SK-N-SH (cell line): ENCODE measurements around the gene RASA1. TPM values are rescaled to one million over a fixed set of nuclear protein-coding genes. Genes with fewer than 3 reads are reported as not detected.

Experiments used
- CTCF ChIA-PET: fragments of 300-600, 350-600 bp; formaldehyde crosslinking; extraction: SDS; loops from one replicate; lab custom pipeline; 2021; lab: Yijun Ruan, JAX
- POLR2A ChIA-PET: fragments of 350-600 bp; sonication (Branson Sonifier 250); formaldehyde crosslinking; extraction: SDS; loops from one replicate; lab custom pipeline; 2020; ENCODE audit warnings: antibody characterized with exemption, inconsistent platforms; lab: Yijun Ruan, JAX
- DNase-seq: peaks from one replicate; pipeline ENCODE4 v3.0.0; 2012
- H2AFZ ChIP-seq: fragments of 200-600 bp; sonication (generic); 2 replicates; pipeline ENCODE4 v1.8.1; 2016; ENCODE audit warnings: antibody characterized with exemption, mild to moderate bottlenecking, low read depth
- H3F3A ChIP-seq: fragments of 200-600 bp; sonication (generic); replicated peaks from 2 replicates; pipeline ENCODE3; 2016; ENCODE audit warnings: antibody characterized with exemption, mild to moderate bottlenecking; ENCODE audit not compliant: insufficient read depth
- H3K27ac ChIP-seq, 2 experiments: fragments of 200-500 bp in 1 of 2; fragments of 200-600 bp in 1 of 2; sonication (Bioruptor generic) in 1 of 2; sonication (generic), shearing (Covaris generic) in 1 of 2; 2 replicates each; pipeline versions ENCODE4 v1.5.1 to v1.6.1; 2014 to 2016; ENCODE audit warnings: low read depth in 2 of 2, inconsistent platforms in 1 of 2, low read length in 1 of 2, mild to moderate bottlenecking in 1 of 2, mixed read lengths in 1 of 2
- H3K27me3 ChIP-seq: fragments of 200-600 bp; sonication (generic), shearing (Covaris generic); 2 replicates; pipeline ENCODE4 v1.6.1; 2016; ENCODE audit warnings: mixed run types; ENCODE audit not compliant: insufficient read depth
- H3K36me3 ChIP-seq, 2 experiments: fragments of 200-500 bp in 1 of 2; fragments of 200-600 bp in 1 of 2; sonication (Bioruptor generic) in 1 of 2; sonication (generic) in 1 of 2; replicated peaks in 1 of 2; 2 replicates each; pipeline versions ENCODE3 to v1.5.1; 2014 to 2016; ENCODE audit warnings: low read length in 1 of 2, mild to moderate bottlenecking in 1 of 2; ENCODE audit not compliant: insufficient read depth in 2 of 2, control insufficient read depth in 1 of 2
- H3K4me1 ChIP-seq, 2 experiments: fragments of 200-500 bp in 1 of 2; fragments of 200-600 bp in 1 of 2; sonication (Bioruptor generic) in 1 of 2; sonication (generic), shearing (Covaris generic) in 1 of 2; 2 replicates each; pipeline versions ENCODE4 v1.5.1 to v1.6.1; 2014 to 2016; ENCODE audit warnings: low read depth in 1 of 2, low read length in 1 of 2, mixed run types in 1 of 2; ENCODE audit not compliant: insufficient read depth in 2 of 2, control insufficient read depth in 1 of 2
- H3K4me2 ChIP-seq: fragments of 200-600 bp; sonication (generic), shearing (Covaris generic); 2 replicates; pipeline ENCODE4 v1.6.1; 2017; ENCODE audit warnings: mixed run types
- H3K4me3 ChIP-seq, 2 experiments: fragments of 200-500 bp in 1 of 2; fragments of 200-600 bp in 1 of 2; sonication (Bioruptor generic) in 1 of 2; sonication (generic), shearing (Covaris generic) in 1 of 2; 2 replicates each; pipeline versions ENCODE4 v1.5.1 to v1.8.1; 2014 to 2016; ENCODE audit warnings: low read depth in 2 of 2, inconsistent platforms in 1 of 2, low read length in 1 of 2, mild to moderate bottlenecking in 1 of 2, mixed read lengths in 1 of 2, moderate library complexity in 1 of 2
- H3K79me2 ChIP-seq: fragments of 200-600 bp; sonication (generic); 2 replicates; pipeline ENCODE4 v1.8.1; 2017; ENCODE audit warnings: mild to moderate bottlenecking; ENCODE audit not compliant: insufficient read depth
- H3K9ac ChIP-seq: fragments of 200-600 bp; sonication (generic); 2 replicates; pipeline ENCODE4 v1.6.1; 2017; ENCODE audit warnings: mixed run types
- H3K9me2 ChIP-seq: fragments of 200-600 bp; sonication (generic); 2 replicates; pipeline ENCODE4 v1.6.1; 2017; ENCODE audit warnings: mixed run types
- H3K9me3 ChIP-seq: fragments of 200-600 bp; sonication (generic); 2 replicates; pipeline ENCODE4 v1.6.1; 2017; ENCODE audit warnings: mixed run types, mild to moderate bottlenecking, moderate library complexity
- H4K20me1 ChIP-seq: fragments of 200-600 bp; sonication (generic); 2 replicates; pipeline ENCODE4 v1.6.1; 2017; ENCODE audit warnings: mild to moderate bottlenecking, mixed run types; ENCODE audit not compliant: insufficient read depth
- CHD2 ChIP-seq: fragments of 150-350 bp; IDR thresholded peaks from 2 replicates; pipeline ENCODE4 v1.6.1; 2018; ENCODE audit warnings: low read length; ENCODE audit not compliant: partially characterized antibody
- ELF1 ChIP-seq: IDR thresholded peaks from 2 replicates; pipeline ENCODE4 v1.4.0; 2012
- EP300 ChIP-seq, 2 experiments: IDR thresholded peaks; 2 replicates each; pipeline versions ENCODE4 v1.4.0 to v1.6.1; 2012; ENCODE audit warnings: borderline replicate concordance in 1 of 2, low read depth in 1 of 2, low read length in 1 of 2
- EZH2phosphoT487 ChIP-seq: fragments of 200-600 bp; sonication (generic); IDR thresholded peaks from 2 replicates; pipeline ENCODE4 v1.6.1; 2017; ENCODE audit warnings: low read depth, mixed run types, mild to moderate bottlenecking, antibody characterized with exemption, moderate library complexity, borderline replicate concordance
- FOSL2 ChIP-seq: IDR thresholded peaks from 2 replicates; pipeline ENCODE4 v1.4.0; 2012; ENCODE audit warnings: low read depth, mild to moderate bottlenecking, moderate library complexity, borderline replicate concordance
- FOXM1 ChIP-seq: IDR thresholded peaks from 2 replicates; pipeline ENCODE4 v1.4.0; 2012; ENCODE audit warnings: low read depth, mild to moderate bottlenecking
- GABPA ChIP-seq: IDR thresholded peaks from 2 replicates; pipeline ENCODE4 v1.4.0; 2012; ENCODE audit warnings: low read depth, mild to moderate bottlenecking
- GATA2 ChIP-seq: sonication (generic); formaldehyde crosslinking; IDR thresholded peaks from 2 replicates; pipeline ENCODE4 v1.5.0; 2020; ENCODE audit warnings: mild to moderate bottlenecking, missing genetic modification reagents
- JUND ChIP-seq: IDR thresholded peaks from 2 replicates; pipeline ENCODE4 v1.4.0; 2012
- MEF2A ChIP-seq: IDR thresholded peaks from 2 replicates; pipeline ENCODE4 v1.4.0; 2012; ENCODE audit warnings: low read depth, borderline replicate concordance
- MXI1 ChIP-seq: IDR thresholded peaks from 2 replicates; pipeline ENCODE4 v1.6.1; 2012; ENCODE audit warnings: mild to moderate bottlenecking, low read depth, low read length, improper control_type of control experiment
- NFIC ChIP-seq: IDR thresholded peaks from 2 replicates; pipeline ENCODE4 v1.4.0; 2012; ENCODE audit warnings: borderline replicate concordance
- POLR2AphosphoS5 ChIP-seq: IDR thresholded peaks from 2 replicates; pipeline ENCODE4 v1.6.1; 2012; ENCODE audit warnings: low read depth, low read length
- SIN3A ChIP-seq: IDR thresholded peaks from 2 replicates; pipeline ENCODE4 v1.6.1; 2012; ENCODE audit warnings: low read depth, mild to moderate bottlenecking, low read length, moderate library complexity, borderline replicate concordance
- SMC3 ChIP-seq: IDR thresholded peaks from 2 replicates; pipeline ENCODE4 v1.6.1; 2012; ENCODE audit warnings: low read depth, low read length, improper control_type of control experiment
- TCF12 ChIP-seq: IDR thresholded peaks from 2 replicates; pipeline ENCODE4 v1.4.0; 2012
- TEAD4 ChIP-seq: IDR thresholded peaks from 2 replicates; pipeline ENCODE4 v1.4.0; 2012; ENCODE audit warnings: mild to moderate bottlenecking, borderline replicate concordance; ENCODE audit not compliant: insufficient read depth
- YY1 ChIP-seq: IDR thresholded peaks from 2 replicates; pipeline ENCODE4 v1.4.0; 2012; ENCODE audit warnings: low read depth, mild to moderate bottlenecking
- WGBS: methylation state at CpG from one replicate; pipeline ENCODE4 v1.1.6; 2017; ENCODE audit warnings: low lambda C conversion rate; 5-methylcytosine and 5-hydroxymethylcytosine counted together
- polyA plus RNA-seq, 3 experiments: library from polyadenylated mRNA; depleted of rRNA; stranded (reverse); fragments of >200 nt; gene quantifications; 2 replicates each; pipeline ENCODE4 v1.2.3, GENCODE V29; 2012
- TF ChIP-seq, protein P1 (sequence below): IDR thresholded peaks from 2 replicates; pipeline ENCODE4 v1.4.0; 2012; ENCODE audit warnings: low read depth
- TF ChIP-seq, protein P2 (sequence below): fragments of 200-600 bp; sonication (generic); IDR thresholded peaks from 2 replicates; pipeline ENCODE4 v1.6.1; 2017; ENCODE audit warnings: antibody characterized with exemption, mild to moderate bottlenecking, moderate library complexity

RASA1 gene
- polyA plus RNA-seq, 1 of the 3 experiments (the other 2 are of a cell fraction): 49.1 TPM

DNA sequence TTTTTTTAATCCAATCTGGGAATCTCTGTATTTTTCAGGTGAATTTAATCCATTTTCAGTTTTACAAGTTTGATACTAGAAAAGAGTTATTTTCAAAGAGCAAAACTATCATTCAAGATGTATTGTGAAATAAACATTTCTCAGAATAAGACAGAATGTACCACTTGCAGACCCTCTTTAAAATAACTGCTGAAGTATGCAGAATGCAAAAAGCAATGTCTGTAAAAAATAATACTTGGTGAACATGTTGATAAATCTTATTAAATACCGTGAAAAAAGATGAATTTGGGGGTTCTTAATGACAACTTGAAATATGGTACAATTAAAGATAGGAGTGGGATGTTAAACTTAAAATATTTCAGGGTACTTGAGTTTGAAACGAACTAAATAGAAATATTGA, 26.1 kb upstream of the RASA1 start:
- POLR2A ChIA-PET: no interaction called here
- Histone ChIP-seq H4K20me1 (no peaks in the 10 kb centered on the region), H3F3A (no peaks in the 10 kb centered on the region), H3K9me3 (no peaks in the 10 kb centered on the region), H3K9me2 (no peaks in the 10 kb centered on the region), H3K9ac (no peak overlapping the region), H3K4me1 (no peaks in the 10 kb centered on the region), H3K27me3 (no peaks in the 10 kb centered on the region), H3K4me3 (no peak overlapping the region), H3K36me3 (no peaks in the 10 kb centered on the region), H3K4me2 (no peak overlapping the region), H3K27ac (no peak overlapping the region), H2AFZ (no peak overlapping the region), H3K79me2 (no peaks in the 10 kb centered on the region)
- TF ChIP-seq, protein P1, sequence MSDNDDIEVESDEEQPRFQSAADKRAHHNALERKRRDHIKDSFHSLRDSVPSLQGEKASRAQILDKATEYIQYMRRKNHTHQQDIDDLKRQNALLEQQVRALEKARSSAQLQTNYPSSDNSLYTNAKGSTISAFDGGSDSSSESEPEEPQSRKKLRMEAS: no peak
- TF ChIP-seq NFIC (no peak), EZH2phosphoT487 (no peak)
- DNase-seq: no peak
- CTCF ChIA-PET: no interaction called here
- WGBS: 36% methylated on average over 2 of the region's 2 CpGs

DNA sequence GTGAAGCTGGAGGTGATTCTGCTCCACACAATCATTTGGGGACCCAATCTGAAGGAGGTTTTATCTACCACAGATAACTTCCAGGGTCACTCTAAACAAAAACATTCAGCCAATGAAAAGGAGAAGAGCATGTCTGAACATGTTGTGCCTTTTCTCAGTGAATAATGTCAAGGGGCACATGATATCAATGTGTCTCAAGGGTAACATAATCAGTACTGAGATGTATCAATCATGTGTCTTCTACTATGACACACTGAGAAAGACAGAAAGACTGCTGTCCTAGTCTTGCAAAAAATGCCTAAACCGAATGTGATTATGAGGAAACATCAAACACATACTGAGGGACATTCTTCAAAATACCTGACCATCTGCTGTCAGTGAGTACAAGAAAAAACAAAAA, 25.4 kb upstream of the RASA1 start:
- TF ChIP-seq FOSL2 (no peak), MXI1 (no peak), EZH2phosphoT487 (no peak), ELF1 (no peak), POLR2AphosphoS5 (no peak), TEAD4 (no peak), YY1 (no peak), GATA2 (CRISPR knock-in tag) (no peak), CHD2 (no peak), JUND (no peak), GABPA (no peak), SMC3 (no peak), SIN3A (no peak), MEF2A (no peak), FOXM1 (no peak), TCF12 (no peak), EP300 (IDR thresholded peaks at IDR 0.05; ENCODE audit: borderline replicate concordance in 1 of 2, low read depth in 1 of 2, low read length in 1 of 2) (no peak)
- TF ChIP-seq, protein P1: no peak
- TF ChIP-seq, protein P2, sequence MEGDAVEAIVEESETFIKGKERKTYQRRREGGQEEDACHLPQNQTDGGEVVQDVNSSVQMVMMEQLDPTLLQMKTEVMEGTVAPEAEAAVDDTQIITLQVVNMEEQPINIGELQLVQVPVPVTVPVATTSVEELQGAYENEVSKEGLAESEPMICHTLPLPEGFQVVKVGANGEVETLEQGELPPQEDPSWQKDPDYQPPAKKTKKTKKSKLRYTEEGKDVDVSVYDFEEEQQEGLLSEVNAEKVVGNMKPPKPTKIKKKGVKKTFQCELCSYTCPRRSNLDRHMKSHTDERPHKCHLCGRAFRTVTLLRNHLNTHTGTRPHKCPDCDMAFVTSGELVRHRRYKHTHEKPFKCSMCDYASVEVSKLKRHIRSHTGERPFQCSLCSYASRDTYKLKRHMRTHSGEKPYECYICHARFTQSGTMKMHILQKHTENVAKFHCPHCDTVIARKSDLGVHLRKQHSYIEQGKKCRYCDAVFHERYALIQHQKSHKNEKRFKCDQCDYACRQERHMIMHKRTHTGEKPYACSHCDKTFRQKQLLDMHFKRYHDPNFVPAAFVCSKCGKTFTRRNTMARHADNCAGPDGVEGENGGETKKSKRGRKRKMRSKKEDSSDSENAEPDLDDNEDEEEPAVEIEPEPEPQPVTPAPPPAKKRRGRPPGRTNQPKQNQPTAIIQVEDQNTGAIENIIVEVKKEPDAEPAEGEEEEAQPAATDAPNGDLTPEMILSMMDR: no peak
- CTCF ChIA-PET: no interaction called here
- WGBS: 55% methylated on average over 1 of the region's 1 CpG
- no peaks in the 10 kb centered on the region for H3K36me3 ChIP-seq
- no peaks in the 10 kb centered on the region for H3K79me2 ChIP-seq
- no peak overlapping the region for H3K4me2 ChIP-seq
- H3K9me2 ChIP-seq: no peaks in the 10 kb centered on the region
- no peaks in the 10 kb centered on the region for H3K9me3 ChIP-seq
- peak overlapping the region in 1 of 2 experiments; percentile 60; a peak in 1 of 4 replicates for H3K27ac ChIP-seq
- H3K27me3 ChIP-seq: no peaks in the 10 kb centered on the region
- no peak overlapping the region for H3K4me3 ChIP-seq
- POLR2A ChIA-PET: no interaction called here
- no peak overlapping the region for H3K9ac ChIP-seq
- H2AFZ ChIP-seq: peak overlapping the region; percentile 49; the same call in 1 of the 2 replicates
- H4K20me1 ChIP-seq: no peaks in the 10 kb centered on the region
- no peaks in the 10 kb centered on the region for H3K4me1 ChIP-seq
- DNase-seq: no peak
- no peaks in the 10 kb centered on the region for H3F3A ChIP-seq
